Upper lobe of left lung (tissue), 4 donors: ENCODE measurements around the gene NQO1.

Experiments used
- CTCF ChIP-seq, 6 experiments: fragments of 450-650 bp in 4 of 6; fragments of 200-600 bp in 2 of 6; sonication (generic) in 2 of 6; IDR thresholded peaks; one replicate each; pipeline ENCODE4 v1.5.1; 2016 to 2019; ENCODE audit warnings: antibody characterized with exemption in 6 of 6
- POLR2A ChIP-seq, 4 donors: fragments of 450-650 bp; IDR thresholded peaks; one replicate each; pipeline ENCODE4 v1.5.1; 2016 to 2017; ENCODE audit warnings: antibody characterized with exemption in 4 of 4, mild to moderate bottlenecking in 2 of 4
- POLR2AphosphoS5 ChIP-seq, 2 donors: sonication (generic); formaldehyde crosslinking; IDR thresholded peaks; one replicate each; pipeline ENCODE4 v1.5.1; 2017; ENCODE audit warnings: antibody characterized with exemption in 2 of 2

- TF ChIP-seq CTCF (IDR thresholded peaks at IDR 0.05): no peak
- no peak for TF ChIP-seq POLR2A (IDR thresholded peaks at IDR 0.05)
- TF ChIP-seq POLR2AphosphoS5 (IDR thresholded peaks at IDR 0.05): no peak
Observed at GRCh38 chr16:69662901-69663300, 63.5 kb downstream of the NQO1 start.
